ENCODE measurements around the gene COG4. TPM values are rescaled to one million over a fixed set of nuclear protein-coding genes. Genes with fewer than 3 reads are reported as not detected.

COG4 gene
- total RNA-seq, 2 donors from 2014 or later = 54.8 to 84.7 TPM

DNA sequence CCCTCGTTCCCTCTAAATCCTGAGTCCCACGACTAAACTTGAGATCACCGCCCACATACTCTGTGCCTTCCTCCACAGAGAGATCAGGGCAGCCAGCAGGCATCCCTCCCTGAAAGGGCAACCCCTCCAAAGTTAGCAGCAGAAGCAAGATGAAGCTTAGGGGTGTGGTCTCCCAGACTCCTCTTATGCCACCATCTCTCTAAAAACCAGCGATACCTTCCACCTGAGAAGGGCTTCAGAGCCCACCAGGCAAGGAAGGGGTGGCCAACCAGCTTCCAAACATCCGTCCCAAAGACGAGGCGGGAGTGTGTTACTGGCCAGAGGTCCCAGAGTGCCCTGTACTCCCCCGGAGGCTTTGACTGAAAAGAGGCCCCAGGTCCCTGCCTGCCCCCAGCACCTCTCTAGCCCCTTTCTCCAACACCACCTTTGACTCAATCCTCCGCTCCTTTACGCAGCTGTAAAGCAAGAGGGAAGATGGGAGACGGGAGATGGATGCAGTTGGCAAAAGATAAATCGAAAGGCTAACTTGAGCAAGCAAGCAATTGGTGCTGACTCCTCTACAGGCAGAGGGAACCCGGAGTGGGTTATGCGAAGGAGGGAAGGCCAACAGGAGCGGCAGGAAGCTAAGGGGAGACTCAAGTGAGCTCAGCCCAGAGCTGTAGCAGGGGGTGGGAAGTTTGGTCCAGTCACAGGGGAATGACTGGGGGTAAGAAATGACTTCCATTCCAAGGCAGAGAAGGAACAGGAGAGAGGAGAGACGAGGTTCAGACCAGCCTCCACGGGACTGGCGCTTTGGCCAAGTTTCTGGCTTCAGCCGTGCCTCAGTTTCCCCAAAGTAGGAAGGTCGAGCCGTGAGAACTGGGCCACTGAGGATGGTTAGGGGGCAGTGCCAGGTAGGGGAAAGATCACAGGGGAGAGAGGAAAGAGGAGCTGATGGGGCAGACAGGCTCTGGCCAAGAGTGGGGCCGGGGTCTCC lies 85.5 kb downstream of the COG4 start:
- peak overlapping the region; percentile 52 for H3K27ac ChIP-seq
- H3K36me3 ChIP-seq = no peaks in the 10 kb centered on the region
- no peak for DNase-seq
- peak overlapping the region; percentile 60 for H3K4me3 ChIP-seq
- no peaks in the 10 kb centered on the region for H3K27me3 ChIP-seq
- intact Hi-C loops (cut with DNase I) = no loop called here
- no peaks in the 10 kb centered on the region for H3K9me3 ChIP-seq
- TF ChIP-seq, protein P1, sequence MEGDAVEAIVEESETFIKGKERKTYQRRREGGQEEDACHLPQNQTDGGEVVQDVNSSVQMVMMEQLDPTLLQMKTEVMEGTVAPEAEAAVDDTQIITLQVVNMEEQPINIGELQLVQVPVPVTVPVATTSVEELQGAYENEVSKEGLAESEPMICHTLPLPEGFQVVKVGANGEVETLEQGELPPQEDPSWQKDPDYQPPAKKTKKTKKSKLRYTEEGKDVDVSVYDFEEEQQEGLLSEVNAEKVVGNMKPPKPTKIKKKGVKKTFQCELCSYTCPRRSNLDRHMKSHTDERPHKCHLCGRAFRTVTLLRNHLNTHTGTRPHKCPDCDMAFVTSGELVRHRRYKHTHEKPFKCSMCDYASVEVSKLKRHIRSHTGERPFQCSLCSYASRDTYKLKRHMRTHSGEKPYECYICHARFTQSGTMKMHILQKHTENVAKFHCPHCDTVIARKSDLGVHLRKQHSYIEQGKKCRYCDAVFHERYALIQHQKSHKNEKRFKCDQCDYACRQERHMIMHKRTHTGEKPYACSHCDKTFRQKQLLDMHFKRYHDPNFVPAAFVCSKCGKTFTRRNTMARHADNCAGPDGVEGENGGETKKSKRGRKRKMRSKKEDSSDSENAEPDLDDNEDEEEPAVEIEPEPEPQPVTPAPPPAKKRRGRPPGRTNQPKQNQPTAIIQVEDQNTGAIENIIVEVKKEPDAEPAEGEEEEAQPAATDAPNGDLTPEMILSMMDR (IDR thresholded peaks at IDR 0.05) = no peak
- H3K4me1 ChIP-seq = peaks cover under 1% of the 10 kb centered on the region
- peak overlapping the region; percentile 37 to 59 for H3K9ac ChIP-seq (ENCODE audit: low read depth in 2 of 2, low read length in 2 of 2)

- H3K4me1 ChIP-seq = peaks cover 3% of the 10 kb centered on the region
- H3K27me3 ChIP-seq = no peaks in the 10 kb centered on the region
- H3K36me3 ChIP-seq = no peaks in the 10 kb centered on the region
- H3K9me3 ChIP-seq = no peaks in the 10 kb centered on the region
- H3K9ac ChIP-seq (ENCODE audit: low read depth in 2 of 2, low read length in 2 of 2) = no peak overlapping the region
- no peak overlapping the region for H3K27ac ChIP-seq
- intact Hi-C loops (cut with DNase I) = no loop called here
- no peak overlapping the region for H3K4me3 ChIP-seq
- TF ChIP-seq, protein P1 (IDR thresholded peaks at IDR 0.05) = no peak
- no peak for DNase-seq
Measured at GRCh38 chr16:70437017-70437581, 86.3 kb downstream of the COG4 start.

- Histone ChIP-seq H3K27ac (no peak overlapping the region), H3K9me3 (no peaks in the 10 kb centered on the region), H3K4me3 (no peak overlapping the region), H3K9ac (ENCODE audit: low read depth in 2 of 2, low read length in 2 of 2) (no peak overlapping the region), H3K36me3 (no peaks in the 10 kb centered on the region), H3K4me1 (peaks cover 12% of the 10 kb centered on the region), H3K27me3 (no peaks in the 10 kb centered on the region)
- DNase-seq = no peak
- TF ChIP-seq, protein P1 (IDR thresholded peaks at IDR 0.05) = no peak
- intact Hi-C loops (cut with DNase I) = no loop called here
Measured at GRCh38 chr16:70434484-70435260, 88.7 kb downstream of the COG4 start.

DNA sequence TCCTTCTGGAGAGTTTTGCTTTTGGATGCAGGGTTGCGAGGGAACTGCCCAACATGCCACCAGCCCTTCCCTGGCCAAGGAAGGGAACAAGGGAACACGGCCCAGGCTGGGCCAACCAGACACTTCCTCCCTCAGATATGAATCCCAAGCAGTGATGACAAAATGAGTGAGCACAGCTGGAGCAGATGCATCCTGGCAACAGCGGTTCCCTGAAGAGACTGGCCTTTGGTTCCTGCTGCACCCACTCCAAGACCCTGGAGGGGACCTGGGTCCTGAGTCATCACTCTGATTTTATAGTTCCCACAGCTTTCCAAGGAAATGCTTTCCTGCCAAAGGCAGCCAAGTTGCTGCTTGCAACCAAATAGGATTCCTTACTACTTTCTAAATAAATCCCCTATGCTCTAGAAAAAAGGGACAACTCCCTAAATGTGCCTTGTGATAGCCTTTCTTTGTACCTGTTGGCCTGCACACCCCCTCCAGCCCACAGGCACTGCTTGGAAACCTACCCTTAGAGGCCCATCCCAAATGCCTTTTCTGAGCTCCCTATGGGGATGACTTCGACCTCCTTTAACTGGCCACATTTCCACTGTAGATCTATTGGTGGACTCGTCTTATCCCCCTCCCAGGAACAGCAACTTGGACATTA lies 89.8 kb downstream of the COG4 start:
- Histone ChIP-seq H3K9ac (ENCODE audit: low read depth in 2 of 2, low read length in 2 of 2) (peak overlapping the region in 1 of 2 donors; percentile 14), H3K4me1 (peaks cover 20% of the 10 kb centered on the region), H3K4me3 (no peak overlapping the region), H3K9me3 (no peaks in the 10 kb centered on the region), H3K27ac (peak overlapping the region; percentile 23), H3K36me3 (no peaks in the 10 kb centered on the region), H3K27me3 (no peaks in the 10 kb centered on the region)
- intact Hi-C loops (cut with DNase I) = no loop called here
- DNase-seq = no peak
- TF ChIP-seq, protein P1 (IDR thresholded peaks at IDR 0.05) = no peak

Data from colonic mucosa (tissue), 4 donors.